ENCODE data around the gene RNF121.

DNA sequence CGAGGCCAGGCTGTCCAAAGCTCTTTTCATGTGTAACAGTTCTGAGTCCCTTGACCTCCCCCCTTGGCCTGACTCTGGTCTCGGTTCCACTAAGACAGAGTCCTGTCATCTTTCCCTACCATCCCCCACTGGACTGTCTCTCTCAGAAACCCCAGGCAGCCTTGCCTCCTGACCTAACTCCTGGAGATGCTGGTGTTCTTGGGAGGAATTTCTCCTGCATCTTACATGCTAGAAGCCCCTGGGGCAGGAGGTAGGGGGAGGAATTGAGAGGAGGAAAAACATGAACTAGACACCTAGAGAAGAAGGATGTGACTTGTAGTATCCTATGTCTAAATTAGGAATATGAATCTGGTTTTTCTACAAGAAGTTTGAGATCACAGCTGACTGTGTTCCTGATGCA lies 69.2 kb downstream of the RNF121 start:
- TF ChIP-seq ZNF850 (CRISPR knock-in tag; conservative IDR thresholded peaks at IDR 0.05) (no peak), RARA (CRISPR knock-in tag; IDR thresholded peaks at IDR 0.05) (no peak), KMT2B (CRISPR knock-in tag; IDR thresholded peaks at IDR 0.05) (no peak), SMC3 (IDR thresholded peaks at IDR 0.05; ENCODE audit: low read length) (no peak), RFX1 (IDR thresholded peaks at IDR 0.05) (no peak), JUNB (CRISPR knock-in tag; IDR thresholded peaks at IDR 0.05; ENCODE audit: borderline replicate concordance) (no peak), MAFK (conservative IDR thresholded peaks at IDR 0.05 in 1 of 2, IDR thresholded peaks at IDR 0.05 in 1 of 2; ENCODE audit: low read length in 2 of 2) (no peak)
- TF ChIP-seq, protein P1, sequence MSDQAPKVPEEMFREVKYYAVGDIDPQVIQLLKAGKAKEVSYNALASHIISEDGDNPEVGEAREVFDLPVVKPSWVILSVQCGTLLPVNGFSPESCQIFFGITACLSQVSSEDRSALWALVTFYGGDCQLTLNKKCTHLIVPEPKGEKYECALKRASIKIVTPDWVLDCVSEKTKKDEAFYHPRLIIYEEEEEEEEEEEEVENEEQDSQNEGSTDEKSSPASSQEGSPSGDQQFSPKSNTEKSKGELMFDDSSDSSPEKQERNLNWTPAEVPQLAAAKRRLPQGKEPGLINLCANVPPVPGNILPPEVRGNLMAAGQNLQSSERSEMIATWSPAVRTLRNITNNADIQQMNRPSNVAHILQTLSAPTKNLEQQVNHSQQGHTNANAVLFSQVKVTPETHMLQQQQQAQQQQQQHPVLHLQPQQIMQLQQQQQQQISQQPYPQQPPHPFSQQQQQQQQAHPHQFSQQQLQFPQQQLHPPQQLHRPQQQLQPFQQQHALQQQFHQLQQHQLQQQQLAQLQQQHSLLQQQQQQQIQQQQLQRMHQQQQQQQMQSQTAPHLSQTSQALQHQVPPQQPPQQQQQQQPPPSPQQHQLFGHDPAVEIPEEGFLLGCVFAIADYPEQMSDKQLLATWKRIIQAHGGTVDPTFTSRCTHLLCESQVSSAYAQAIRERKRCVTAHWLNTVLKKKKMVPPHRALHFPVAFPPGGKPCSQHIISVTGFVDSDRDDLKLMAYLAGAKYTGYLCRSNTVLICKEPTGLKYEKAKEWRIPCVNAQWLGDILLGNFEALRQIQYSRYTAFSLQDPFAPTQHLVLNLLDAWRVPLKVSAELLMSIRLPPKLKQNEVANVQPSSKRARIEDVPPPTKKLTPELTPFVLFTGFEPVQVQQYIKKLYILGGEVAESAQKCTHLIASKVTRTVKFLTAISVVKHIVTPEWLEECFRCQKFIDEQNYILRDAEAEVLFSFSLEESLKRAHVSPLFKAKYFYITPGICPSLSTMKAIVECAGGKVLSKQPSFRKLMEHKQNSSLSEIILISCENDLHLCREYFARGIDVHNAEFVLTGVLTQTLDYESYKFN (CRISPR knock-in tag; conservative IDR thresholded peaks at IDR 0.05), result no peak
- TF ChIP-seq, protein P2, sequence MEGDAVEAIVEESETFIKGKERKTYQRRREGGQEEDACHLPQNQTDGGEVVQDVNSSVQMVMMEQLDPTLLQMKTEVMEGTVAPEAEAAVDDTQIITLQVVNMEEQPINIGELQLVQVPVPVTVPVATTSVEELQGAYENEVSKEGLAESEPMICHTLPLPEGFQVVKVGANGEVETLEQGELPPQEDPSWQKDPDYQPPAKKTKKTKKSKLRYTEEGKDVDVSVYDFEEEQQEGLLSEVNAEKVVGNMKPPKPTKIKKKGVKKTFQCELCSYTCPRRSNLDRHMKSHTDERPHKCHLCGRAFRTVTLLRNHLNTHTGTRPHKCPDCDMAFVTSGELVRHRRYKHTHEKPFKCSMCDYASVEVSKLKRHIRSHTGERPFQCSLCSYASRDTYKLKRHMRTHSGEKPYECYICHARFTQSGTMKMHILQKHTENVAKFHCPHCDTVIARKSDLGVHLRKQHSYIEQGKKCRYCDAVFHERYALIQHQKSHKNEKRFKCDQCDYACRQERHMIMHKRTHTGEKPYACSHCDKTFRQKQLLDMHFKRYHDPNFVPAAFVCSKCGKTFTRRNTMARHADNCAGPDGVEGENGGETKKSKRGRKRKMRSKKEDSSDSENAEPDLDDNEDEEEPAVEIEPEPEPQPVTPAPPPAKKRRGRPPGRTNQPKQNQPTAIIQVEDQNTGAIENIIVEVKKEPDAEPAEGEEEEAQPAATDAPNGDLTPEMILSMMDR (CRISPR knock-in tag; IDR thresholded peaks at IDR 0.05), result no peak
- TF ChIP-seq, protein P3, sequence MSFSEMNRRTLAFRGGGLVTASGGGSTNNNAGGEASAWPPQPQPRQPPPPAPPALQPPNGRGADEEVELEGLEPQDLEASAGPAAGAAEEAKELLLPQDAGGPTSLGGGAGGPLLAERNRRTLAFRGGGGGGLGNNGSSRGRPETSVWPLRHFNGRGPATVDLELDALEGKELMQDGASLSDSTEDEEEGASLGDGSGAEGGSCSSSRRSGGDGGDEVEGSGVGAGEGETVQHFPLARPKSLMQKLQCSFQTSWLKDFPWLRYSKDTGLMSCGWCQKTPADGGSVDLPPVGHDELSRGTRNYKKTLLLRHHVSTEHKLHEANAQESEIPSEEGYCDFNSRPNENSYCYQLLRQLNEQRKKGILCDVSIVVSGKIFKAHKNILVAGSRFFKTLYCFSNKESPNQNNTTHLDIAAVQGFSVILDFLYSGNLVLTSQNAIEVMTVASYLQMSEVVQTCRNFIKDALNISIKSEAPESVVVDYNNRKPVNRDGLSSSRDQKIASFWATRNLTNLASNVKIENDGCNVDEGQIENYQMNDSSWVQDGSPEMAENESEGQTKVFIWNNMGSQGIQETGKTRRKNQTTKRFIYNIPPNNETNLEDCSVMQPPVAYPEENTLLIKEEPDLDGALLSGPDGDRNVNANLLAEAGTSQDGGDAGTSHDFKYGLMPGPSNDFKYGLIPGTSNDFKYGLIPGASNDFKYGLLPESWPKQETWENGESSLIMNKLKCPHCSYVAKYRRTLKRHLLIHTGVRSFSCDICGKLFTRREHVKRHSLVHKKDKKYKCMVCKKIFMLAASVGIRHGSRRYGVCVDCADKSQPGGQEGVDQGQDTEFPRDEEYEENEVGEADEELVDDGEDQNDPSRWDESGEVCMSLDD (CRISPR knock-in tag; IDR thresholded peaks at IDR 0.05; ENCODE audit: borderline replicate concordance), result no peak

All from HepG2 (cell line).